ENCODE results near the gene KRTAP16-1.
"Not testable (repeated sequence)": the region's sequence is repeated elsewhere in the genome, so short reads cannot be mapped to it uniquely, and the experiment has no call there.

Gene KRTAP16-1

GRCh38 chr17:41301204-41301790 lies 7.8 kb downstream of the KRTAP16-1 start:
- no peak for DNase-seq

GRCh38 chr17:41298458-41299135 lies 10.5 kb downstream of the KRTAP16-1 start:
- DNase-seq = no peak

- no peak for DNase-seq
Observed at GRCh38 chr17:41296846-41297245, 12.3 kb downstream of the KRTAP16-1 start.

GRCh38 chr17:41294016-41294415 lies 15.1 kb downstream of the KRTAP16-1 start:
- DNase-seq = no peak

GRCh38 chr17:41287050-41287449 lies 22.1 kb downstream of the KRTAP16-1 start:
- DNase-seq = no peak

GRCh38 chr17:41284546-41284945 lies 24.6 kb downstream of the KRTAP16-1 start:
- no peak for DNase-seq

- no peak for DNase-seq
Observed at GRCh38 chr17:41284043-41284442, 25.1 kb downstream of the KRTAP16-1 start.

- DNase-seq = no peak
Observed at GRCh38 chr17:41278176-41278955, 30.7 kb downstream of the KRTAP16-1 start.

GRCh38 chr17:41275648-41276190 lies 33.4 kb downstream of the KRTAP16-1 start, which contains the start of gene KRTAP9-7:
KRTAP9-7 (plus strand) TSS chr17:41275698; CDS start chr17:41275698, 0 bp downstream.
- DNase-seq = not testable (repeated sequence)

GRCh38 chr17:41271858-41272257 lies 37.3 kb downstream of the KRTAP16-1 start:
- no peak for DNase-seq

GRCh38 chr17:41271323-41271722 lies 37.8 kb downstream of the KRTAP16-1 start:
- DNase-seq = not testable (repeated sequence)

GRCh38 chr17:41267711-41268110 lies 41.4 kb downstream of the KRTAP16-1 start:
- no peak for DNase-seq

GRCh38 chr17:41265078-41265477 lies 44.0 kb downstream of the KRTAP16-1 start, which contains the start of gene KRTAP9-6:
KRTAP9-6 (plus strand) TSS chr17:41265378; CDS start chr17:41265378, 0 bp downstream.
- no peak for DNase-seq

- DNase-seq = no peak
Observed at GRCh38 chr17:41264599-41264998, 44.5 kb downstream of the KRTAP16-1 start.

GRCh38 chr17:41263212-41263611 lies 45.9 kb downstream of the KRTAP16-1 start:
- DNase-seq = no peak

- no peak for DNase-seq
Observed at GRCh38 chr17:41258406-41258805, 50.7 kb downstream of the KRTAP16-1 start.

All from T1000 (cell line).